ENCODE measurements around the gene ZC2HC1C. TPM values are rescaled to one million over a fixed set of nuclear protein-coding genes. Genes with fewer than 3 reads are reported as not detected.
A peak's percentile ranks its signal among the peaks of the same experiment; 100 is the strongest.
"Not testable (repeated sequence)": the region's sequence is repeated elsewhere in the genome, so short reads cannot be mapped to it uniquely, and the experiment has no call there.

Gene ZC2HC1C
- polyA plus RNA-seq, 12 donors = 0.38 to 2.5 (median 1.2) TPM; not detected in 2

- DNase-seq = no peak
Observed at GRCh38 chr14:75053396-75054291, 15.8 kb upstream of the ZC2HC1C start.

- DNase-seq = no peak
Observed at GRCh38 chr14:75054421-75054820, 15.0 kb upstream of the ZC2HC1C start.

GRCh38 chr14:75059642-75060041 is 9.8 kb upstream of the ZC2HC1C start:
- no peak for DNase-seq

GRCh38 chr14:75060420-75060819 is 9.0 kb upstream of the ZC2HC1C start:
- DNase-seq = no peak

- no peak for DNase-seq
Observed at GRCh38 chr14:75063013-75063412, 6.4 kb upstream of the ZC2HC1C start.

GRCh38 chr14:75063491-75064204 is 5.8 kb upstream of the ZC2HC1C start, which contains the start of gene ACYP1:
TSS of gene ACYP1 (minus strand) at chr14:75064024. CDS start at chr14:75063553, 471 bp downstream.
- peak; percentile 95 for DNase-seq

- no peak for DNase-seq
Observed at GRCh38 chr14:75064205-75064567, 5.3 kb upstream of the ZC2HC1C start.

GRCh38 chr14:75066691-75067090 is 2.8 kb upstream of the ZC2HC1C start:
- no peak for DNase-seq

- no peak for DNase-seq
Observed at GRCh38 chr14:75067212-75067611, 2.2 kb upstream of the ZC2HC1C start.

GRCh38 chr14:75067765-75068164 is 1.7 kb upstream of the ZC2HC1C start:
- not testable (repeated sequence) for DNase-seq

GRCh38 chr14:75068294-75069120 is 934 bp upstream of the ZC2HC1C start:
- DNase-seq = peak; percentile 68

GRCh38 chr14:75069811-75070145 is 337 bp downstream of the ZC2HC1C start:
- DNase-seq = no peak

GRCh38 chr14:75070383-75070782 is 942 bp downstream of the ZC2HC1C start:
- DNase-seq = peak; percentile 55

- no peak for DNase-seq
Observed at GRCh38 chr14:75077794-75078193, 8.4 kb downstream of the ZC2HC1C start.

- DNase-seq = no peak
Observed at GRCh38 chr14:75079521-75079920, 10.1 kb downstream of the ZC2HC1C start.

GRCh38 chr14:75081660-75082229 is 12.3 kb downstream of the ZC2HC1C start:
- DNase-seq = peak; percentile 61

- DNase-seq = no peak
Observed at GRCh38 chr14:75083271-75083670, 13.8 kb downstream of the ZC2HC1C start.

- DNase-seq = no peak
Observed at GRCh38 chr14:75084513-75084912, 15.1 kb downstream of the ZC2HC1C start.

GRCh38 chr14:75088153-75088552 is 18.7 kb downstream of the ZC2HC1C start:
- DNase-seq = no peak

- peak; percentile 70 for DNase-seq
Observed at GRCh38 chr14:75088566-75089373, 19.3 kb downstream of the ZC2HC1C start.

GRCh38 chr14:75090353-75090752 is 20.9 kb downstream of the ZC2HC1C start:
- DNase-seq = no peak
